Panc1 (cell line): Measurements from ENCODE around the gene SYT14. TPM values are rescaled to one million over a fixed set of nuclear protein-coding genes. Genes with fewer than 3 reads are reported as not detected.

ENCODE experiments used
- ATAC-seq: fragments of 200-7000 bp; cut with Tn5 transposase; 2 replicates; pipeline ENCODE4 v1.9.1; 2020; ENCODE audit warnings: mild to moderate bottlenecking, moderate library complexity
- BruUV-seq: library from RNA; stranded (reverse); fragments of 400-500 nt; replicated peaks from 2 replicates; lab custom pipeline; 2021; lab: Mats Ljungman, UMichigan
- CTCF ChIA-PET: fragments of 300-600 bp; sonication (Branson Sonifier 250); formaldehyde crosslinking; loops from one replicate; lab custom pipeline; 2022; ENCODE audit warnings: antibody characterized with exemption; lab: Charles Lee
- POLR2A ChIA-PET: fragments of 300-600 bp; sonication (Branson Sonifier 250); formaldehyde crosslinking; loops from one replicate; lab custom pipeline; 2022; ENCODE audit warnings: antibody characterized with exemption; lab: Charles Lee
- DNase-seq: peaks from one replicate; pipeline ENCODE4 v3.0.0-alpha.2; 2010; ENCODE audit warnings: low read depth, low spot score
- H3K27ac ChIP-seq: 2 replicates; pipeline ENCODE4 v1.5.1; 2011; ENCODE audit warnings: mild to moderate bottlenecking, low read length, inconsistent platforms
- H3K27me3 ChIP-seq: fragments of 200-500 bp; sonication (Bioruptor generic); 2 replicates; pipeline ENCODE4 v1.6.0; 2014; ENCODE audit warnings: low read length, inconsistent platforms; ENCODE audit not compliant: control insufficient read depth, insufficient read depth
- H3K36me3 ChIP-seq: fragments of 200-500 bp; sonication (Bioruptor generic); 2 replicates; pipeline ENCODE4 v1.5.1; 2014; ENCODE audit warnings: inconsistent platforms, mild to moderate bottlenecking, low read length, moderate library complexity; ENCODE audit not compliant: control insufficient read depth, insufficient read depth
- H3K4me1 ChIP-seq: 2 replicates; pipeline ENCODE4 v1.5.1; 2011; ENCODE audit warnings: inconsistent platforms, mild to moderate bottlenecking, low read length, moderate library complexity; ENCODE audit not compliant: control insufficient read depth, insufficient read depth
- H3K4me3 ChIP-seq, 2 experiments: 2 replicates each; pipeline ENCODE4 v1.5.1; 2011 to 2012; ENCODE audit warnings: low read depth in 2 of 2, low read length in 2 of 2, mild to moderate bottlenecking in 2 of 2, inconsistent platforms in 1 of 2, moderate library complexity in 1 of 2
- H3K9me3 ChIP-seq: fragments of 200-500 bp; sonication (Bioruptor generic); 2 replicates; pipeline ENCODE4 v1.5.1; 2014; ENCODE audit warnings: low read depth, mild to moderate bottlenecking, inconsistent platforms, low read length, moderate library complexity; ENCODE audit not compliant: control insufficient read depth, insufficient read depth
- POLR2AphosphoS5 ChIP-seq: IDR thresholded peaks from 2 replicates; pipeline ENCODE4 v1.6.1; 2012; ENCODE audit warnings: mild to moderate bottlenecking, low read depth, low read length, moderate library complexity
- SIN3A ChIP-seq: IDR thresholded peaks from 2 replicates; pipeline ENCODE4 v1.6.1; 2012; ENCODE audit warnings: low read depth, mild to moderate bottlenecking, low read length, moderate library complexity, borderline replicate concordance; ENCODE audit not compliant: insufficient read depth
- TCF7L2 ChIP-seq: IDR thresholded peaks from 2 replicates; pipeline ENCODE4 v1.6.1; 2011; ENCODE audit warnings: mild to moderate bottlenecking, low read depth, low read length, inconsistent platforms
- in situ Hi-C: cut with HindIII; loops from 2 replicates; pipeline ENCODE4 v1.10.0; 2016; ENCODE audit warnings: low sequenced_read_pairs, low pct_unique_long_range_greater_than_20kb
- intact Hi-C: fragments of 100-400 bp; cut with micrococcal nuclease; formaldehyde crosslinking; loops from one replicate; pipeline ENCODE4 v1.10.0; 2022; ENCODE audit not compliant: unreplicated experiment
- total RNA-seq: library from RNA; stranded (reverse); gene quantifications from one replicate; pipeline ENCODE4 v1.2.1, GENCODE V29; 2021; ENCODE audit not compliant: unreplicated experiment
- TF ChIP-seq, protein P1 (sequence below): fragments of 450-650 bp; IDR thresholded peaks from 2 replicates; pipeline ENCODE4 v1.5.1; 2017; ENCODE audit warnings: mild to moderate bottlenecking
- TF ChIP-seq, protein P2 (sequence below), 2 experiments: IDR thresholded peaks; 2 replicates each; pipeline ENCODE4 v1.6.1; 2011 to 2012; ENCODE audit warnings: low read depth in 2 of 2, control low read depth in 1 of 2, low read length in 1 of 2, mild to moderate bottlenecking in 1 of 2, moderate library complexity in 1 of 2; ENCODE audit not compliant: insufficient read depth in 1 of 2

Gene SYT14
- total RNA-seq, 1 experiment from 2014 or later = not detected

DNA sequence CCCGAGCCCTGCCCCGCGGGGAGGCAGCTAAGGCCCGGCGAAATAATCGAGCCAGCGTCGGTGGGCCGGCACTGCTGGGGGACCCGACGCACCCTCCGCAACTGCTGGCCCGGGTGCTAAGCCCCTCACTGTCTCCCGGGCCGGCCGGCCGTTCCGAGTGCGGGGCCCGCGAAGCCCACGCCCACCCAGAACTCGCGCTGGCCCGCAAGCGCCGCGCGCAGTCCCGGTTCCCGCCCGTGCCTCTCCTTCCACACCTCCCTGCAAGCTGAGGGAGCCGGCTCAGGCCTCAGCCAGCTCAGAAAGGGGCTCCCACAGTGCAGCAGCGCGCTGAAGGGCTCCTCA, 49.0 kb upstream of the SYT14 start:
- Histone ChIP-seq H3K27ac (no peak overlapping the region), H3K4me1 (no peaks in the 10 kb centered on the region), H3K4me3 (no peak overlapping the region), H3K9me3 (no peaks in the 10 kb centered on the region), H3K27me3 (no peaks in the 10 kb centered on the region), H3K36me3 (no peaks in the 10 kb centered on the region)
- no TSS peak for BruUV-seq
- POLR2A ChIA-PET = no interaction called here
- DNase-seq (no peak), ATAC-seq (no peak)
- intact Hi-C loops = no loop called here
- in situ Hi-C loops = no loop called here
- CTCF ChIA-PET = no interaction called here
- TF ChIP-seq TCF7L2 = no peak
- TF ChIP-seq, protein P1, sequence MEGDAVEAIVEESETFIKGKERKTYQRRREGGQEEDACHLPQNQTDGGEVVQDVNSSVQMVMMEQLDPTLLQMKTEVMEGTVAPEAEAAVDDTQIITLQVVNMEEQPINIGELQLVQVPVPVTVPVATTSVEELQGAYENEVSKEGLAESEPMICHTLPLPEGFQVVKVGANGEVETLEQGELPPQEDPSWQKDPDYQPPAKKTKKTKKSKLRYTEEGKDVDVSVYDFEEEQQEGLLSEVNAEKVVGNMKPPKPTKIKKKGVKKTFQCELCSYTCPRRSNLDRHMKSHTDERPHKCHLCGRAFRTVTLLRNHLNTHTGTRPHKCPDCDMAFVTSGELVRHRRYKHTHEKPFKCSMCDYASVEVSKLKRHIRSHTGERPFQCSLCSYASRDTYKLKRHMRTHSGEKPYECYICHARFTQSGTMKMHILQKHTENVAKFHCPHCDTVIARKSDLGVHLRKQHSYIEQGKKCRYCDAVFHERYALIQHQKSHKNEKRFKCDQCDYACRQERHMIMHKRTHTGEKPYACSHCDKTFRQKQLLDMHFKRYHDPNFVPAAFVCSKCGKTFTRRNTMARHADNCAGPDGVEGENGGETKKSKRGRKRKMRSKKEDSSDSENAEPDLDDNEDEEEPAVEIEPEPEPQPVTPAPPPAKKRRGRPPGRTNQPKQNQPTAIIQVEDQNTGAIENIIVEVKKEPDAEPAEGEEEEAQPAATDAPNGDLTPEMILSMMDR = no peak
- no peak for TF ChIP-seq SIN3A
- TF ChIP-seq, protein P2, sequence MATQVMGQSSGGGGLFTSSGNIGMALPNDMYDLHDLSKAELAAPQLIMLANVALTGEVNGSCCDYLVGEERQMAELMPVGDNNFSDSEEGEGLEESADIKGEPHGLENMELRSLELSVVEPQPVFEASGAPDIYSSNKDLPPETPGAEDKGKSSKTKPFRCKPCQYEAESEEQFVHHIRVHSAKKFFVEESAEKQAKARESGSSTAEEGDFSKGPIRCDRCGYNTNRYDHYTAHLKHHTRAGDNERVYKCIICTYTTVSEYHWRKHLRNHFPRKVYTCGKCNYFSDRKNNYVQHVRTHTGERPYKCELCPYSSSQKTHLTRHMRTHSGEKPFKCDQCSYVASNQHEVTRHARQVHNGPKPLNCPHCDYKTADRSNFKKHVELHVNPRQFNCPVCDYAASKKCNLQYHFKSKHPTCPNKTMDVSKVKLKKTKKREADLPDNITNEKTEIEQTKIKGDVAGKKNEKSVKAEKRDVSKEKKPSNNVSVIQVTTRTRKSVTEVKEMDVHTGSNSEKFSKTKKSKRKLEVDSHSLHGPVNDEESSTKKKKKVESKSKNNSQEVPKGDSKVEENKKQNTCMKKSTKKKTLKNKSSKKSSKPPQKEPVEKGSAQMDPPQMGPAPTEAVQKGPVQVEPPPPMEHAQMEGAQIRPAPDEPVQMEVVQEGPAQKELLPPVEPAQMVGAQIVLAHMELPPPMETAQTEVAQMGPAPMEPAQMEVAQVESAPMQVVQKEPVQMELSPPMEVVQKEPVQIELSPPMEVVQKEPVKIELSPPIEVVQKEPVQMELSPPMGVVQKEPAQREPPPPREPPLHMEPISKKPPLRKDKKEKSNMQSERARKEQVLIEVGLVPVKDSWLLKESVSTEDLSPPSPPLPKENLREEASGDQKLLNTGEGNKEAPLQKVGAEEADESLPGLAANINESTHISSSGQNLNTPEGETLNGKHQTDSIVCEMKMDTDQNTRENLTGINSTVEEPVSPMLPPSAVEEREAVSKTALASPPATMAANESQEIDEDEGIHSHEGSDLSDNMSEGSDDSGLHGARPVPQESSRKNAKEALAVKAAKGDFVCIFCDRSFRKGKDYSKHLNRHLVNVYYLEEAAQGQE (IDR thresholded peaks at IDR 0.05; ENCODE audit: insufficient read depth in 1 of 2, low read depth in 2 of 2, low read length in 1 of 2) = no peak
- no peak for TF ChIP-seq POLR2AphosphoS5

DNA sequence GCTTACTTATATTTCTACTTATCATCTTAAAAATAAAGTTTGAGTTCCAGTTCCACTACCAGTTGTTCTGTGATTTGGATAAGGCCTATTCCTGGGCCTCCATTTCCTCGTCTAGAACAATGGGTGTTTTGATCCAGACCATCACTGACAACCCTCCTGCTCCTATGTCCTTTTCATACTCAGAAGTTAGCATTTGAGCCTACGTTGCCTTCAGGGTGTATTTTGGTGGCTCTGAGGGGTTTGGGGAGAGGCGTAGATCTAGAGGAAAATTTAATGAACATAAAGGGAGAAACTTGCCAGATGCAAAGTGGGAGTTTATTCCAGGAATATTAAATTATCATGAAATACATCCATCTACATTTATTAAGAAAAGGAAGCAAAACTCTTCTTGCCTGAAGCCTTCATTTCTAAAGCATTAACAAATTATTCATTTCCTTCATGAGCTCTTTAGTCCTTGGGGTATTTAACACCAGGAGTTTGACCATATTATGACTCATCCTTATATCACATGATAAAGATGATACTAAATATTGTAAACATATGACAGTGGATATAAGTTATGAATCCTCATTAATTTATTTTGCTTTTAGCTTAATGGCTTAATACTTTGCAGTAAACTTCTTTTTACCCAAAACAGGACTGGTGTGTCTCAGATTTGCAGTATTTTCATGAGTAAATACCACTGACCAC, 47.2 kb upstream of the SYT14 start:
- ChIA-PET CTCF (no interaction called here), POLR2A (no interaction called here)
- no peaks in the 10 kb centered on the region for H3K9me3 ChIP-seq
- ATAC-seq = no peak
- DNase-seq = no peak
- intact Hi-C loops (no loop called here), in situ Hi-C loops (no loop called here)
- BruUV-seq = no TSS peak
- H3K4me3 ChIP-seq = no peak overlapping the region
- no peaks in the 10 kb centered on the region for H3K36me3 ChIP-seq
- TF ChIP-seq TCF7L2 (no peak), POLR2AphosphoS5 (no peak), SIN3A (no peak)
- TF ChIP-seq, protein P2 (IDR thresholded peaks at IDR 0.05; ENCODE audit: insufficient read depth in 1 of 2, low read depth in 2 of 2, low read length in 1 of 2) = no peak
- TF ChIP-seq, protein P1 = no peak
- no peaks in the 10 kb centered on the region for H3K4me1 ChIP-seq
- H3K27ac ChIP-seq = no peak overlapping the region
- H3K27me3 ChIP-seq = no peaks in the 10 kb centered on the region
